AG09309 (cell line): ENCODE results near the gene TXNRD1.
A peak's percentile ranks its signal among the peaks of the same experiment; 100 is the strongest.

Experiments used
- DNase-seq: peaks from one replicate; pipeline ENCODE4 v3.0.0-alpha.2; 2010; ENCODE audit warnings: low read depth
- H3K4me3 ChIP-seq: 2 replicates; pipeline ENCODE4 v1.5.1; 2011; ENCODE audit warnings: mild to moderate bottlenecking, low read depth, low read length, moderate library complexity; ENCODE audit not compliant: control insufficient read depth
- TF ChIP-seq, protein P1 (sequence below): IDR thresholded peaks from 2 replicates; pipeline ENCODE4 v1.5.1; 2011; ENCODE audit warnings: mild to moderate bottlenecking, low read depth, low read length, inconsistent platforms; ENCODE audit not compliant: insufficient read depth, control insufficient read depth; ENCODE audit errors: missing control alignments

The TXNRD1 gene

DNA sequence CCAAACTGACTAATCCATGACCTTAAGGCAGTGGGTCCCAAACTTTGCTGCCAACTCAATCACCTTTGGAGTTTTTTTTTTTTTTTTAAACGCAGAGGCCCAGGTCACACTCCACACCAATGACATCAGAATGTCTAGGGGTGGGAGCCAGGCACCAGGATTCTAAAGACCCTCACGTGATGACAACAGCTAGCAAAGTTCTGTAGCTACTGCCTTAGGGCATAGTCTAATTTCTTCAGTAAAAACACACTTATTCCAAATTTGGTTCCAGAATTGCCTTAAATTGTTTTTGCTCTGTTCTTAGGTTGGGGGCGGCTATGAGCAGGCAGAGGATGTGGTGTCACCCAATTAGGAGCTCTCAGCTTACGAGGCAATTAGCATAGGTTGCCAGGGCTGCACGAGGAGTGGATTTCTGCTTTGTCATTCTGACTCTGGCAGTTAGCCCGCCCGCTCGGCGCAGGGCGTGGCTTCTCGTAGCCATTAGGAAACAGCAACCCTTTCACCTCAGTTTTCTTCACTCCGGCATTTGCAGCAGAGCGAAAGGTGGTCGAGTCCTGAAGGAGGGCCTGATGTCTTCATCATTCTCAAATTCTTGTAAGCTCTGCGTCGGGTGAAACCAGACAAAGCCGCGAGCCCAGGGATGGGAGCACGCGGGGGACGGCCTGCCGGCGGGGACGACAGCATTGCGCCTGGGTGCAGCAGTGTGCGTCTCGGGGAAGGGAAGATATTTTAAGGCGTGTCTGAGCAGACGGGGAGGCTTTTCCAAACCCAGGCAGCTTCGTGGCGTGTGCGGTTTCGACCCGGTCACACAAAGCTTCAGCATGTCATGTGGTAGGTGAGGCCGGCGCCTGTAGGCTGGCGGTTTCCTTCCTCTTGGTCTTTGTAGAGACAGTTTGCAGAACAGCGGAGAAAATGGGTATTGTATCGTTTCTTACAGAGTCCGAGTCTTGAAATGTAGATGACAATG, 71.2 kb downstream of the TXNRD1 start:
- TF ChIP-seq, protein P1, sequence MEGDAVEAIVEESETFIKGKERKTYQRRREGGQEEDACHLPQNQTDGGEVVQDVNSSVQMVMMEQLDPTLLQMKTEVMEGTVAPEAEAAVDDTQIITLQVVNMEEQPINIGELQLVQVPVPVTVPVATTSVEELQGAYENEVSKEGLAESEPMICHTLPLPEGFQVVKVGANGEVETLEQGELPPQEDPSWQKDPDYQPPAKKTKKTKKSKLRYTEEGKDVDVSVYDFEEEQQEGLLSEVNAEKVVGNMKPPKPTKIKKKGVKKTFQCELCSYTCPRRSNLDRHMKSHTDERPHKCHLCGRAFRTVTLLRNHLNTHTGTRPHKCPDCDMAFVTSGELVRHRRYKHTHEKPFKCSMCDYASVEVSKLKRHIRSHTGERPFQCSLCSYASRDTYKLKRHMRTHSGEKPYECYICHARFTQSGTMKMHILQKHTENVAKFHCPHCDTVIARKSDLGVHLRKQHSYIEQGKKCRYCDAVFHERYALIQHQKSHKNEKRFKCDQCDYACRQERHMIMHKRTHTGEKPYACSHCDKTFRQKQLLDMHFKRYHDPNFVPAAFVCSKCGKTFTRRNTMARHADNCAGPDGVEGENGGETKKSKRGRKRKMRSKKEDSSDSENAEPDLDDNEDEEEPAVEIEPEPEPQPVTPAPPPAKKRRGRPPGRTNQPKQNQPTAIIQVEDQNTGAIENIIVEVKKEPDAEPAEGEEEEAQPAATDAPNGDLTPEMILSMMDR, result no peak
- peak overlapping the region; percentile 80 for H3K4me3 ChIP-seq
- DNase-seq, result peak; percentile 97

DNA sequence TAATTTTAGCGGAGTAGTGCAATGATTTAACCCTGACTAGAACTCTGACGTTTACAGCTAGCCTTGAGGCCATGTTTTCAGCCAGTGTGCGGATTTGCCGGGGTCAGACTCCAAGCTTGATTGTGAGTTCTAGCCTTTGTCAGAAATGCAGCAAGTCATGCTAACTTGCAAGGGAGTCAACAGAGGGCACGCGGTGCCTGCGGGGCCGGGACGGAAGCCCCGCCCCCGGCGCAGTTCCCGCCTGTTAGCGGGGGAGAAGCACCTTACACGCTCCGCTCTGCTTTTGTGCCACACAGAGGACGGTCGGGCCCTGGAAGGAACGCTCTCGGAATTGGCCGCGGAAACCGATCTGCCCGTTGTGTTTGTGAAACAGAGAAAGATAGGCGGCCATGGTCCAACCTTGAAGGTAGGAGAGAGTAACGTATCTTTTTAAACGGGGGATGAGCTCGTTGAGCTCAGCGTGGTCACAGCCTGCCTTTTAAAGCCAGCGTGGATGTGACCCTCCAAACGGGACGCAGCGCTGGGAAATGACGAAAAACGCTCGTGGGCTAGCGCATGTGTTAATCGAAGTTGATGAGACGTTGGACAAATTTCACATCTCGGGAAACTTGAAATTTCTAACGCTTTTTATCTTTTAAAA, 73.2 kb downstream of the TXNRD1 start:
- peak overlapping the region; percentile 80 for H3K4me3 ChIP-seq
- TF ChIP-seq, protein P1, result no peak
- DNase-seq, result peak; percentile 39

DNA sequence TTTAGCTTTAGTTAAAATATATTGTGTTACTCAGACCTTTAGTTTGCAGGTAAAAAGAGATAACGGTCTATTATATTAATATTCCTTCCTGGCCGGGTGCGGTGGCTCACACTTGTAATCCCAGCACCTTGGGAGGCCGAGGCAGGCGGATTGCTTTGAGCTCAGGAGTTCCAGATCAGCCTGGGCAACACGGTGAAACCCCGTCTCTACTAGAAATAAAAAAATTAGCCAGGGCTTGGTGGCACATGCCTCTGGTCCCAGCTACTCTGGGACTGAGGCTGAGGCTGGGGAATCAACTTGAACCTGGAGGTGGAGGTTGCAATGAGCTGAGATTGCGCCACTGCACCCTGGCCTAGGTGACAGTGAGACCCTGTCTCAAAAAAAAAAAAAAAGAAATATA, 74.7 kb downstream of the TXNRD1 start:
- TF ChIP-seq, protein P1, result no peak
- DNase-seq, result no peak
- peak overlapping the region; percentile 80 for H3K4me3 ChIP-seq

DNA sequence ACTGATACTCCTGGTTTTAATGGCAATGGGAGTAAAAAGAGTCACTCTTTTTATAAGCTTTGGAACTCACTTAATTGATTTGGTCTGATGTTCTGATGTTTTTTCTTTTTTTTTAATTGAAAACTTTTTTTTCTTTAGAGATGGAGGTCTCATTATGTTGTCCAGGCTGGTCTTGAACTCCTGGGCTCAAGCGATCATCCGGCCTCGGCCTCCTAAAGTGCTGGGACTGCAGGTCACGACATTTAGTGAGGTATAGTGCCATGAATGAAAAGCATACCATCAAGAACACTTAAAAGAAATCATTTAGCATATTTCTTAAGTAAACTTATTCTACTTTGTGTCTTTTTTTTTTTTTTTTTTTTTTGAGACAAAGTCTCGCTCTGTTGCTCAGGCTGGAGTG, 75.3 kb downstream of the TXNRD1 start:
- TF ChIP-seq, protein P1, result no peak
- H3K4me3 ChIP-seq, result peak overlapping the region; percentile 21
- DNase-seq, result no peak

DNA sequence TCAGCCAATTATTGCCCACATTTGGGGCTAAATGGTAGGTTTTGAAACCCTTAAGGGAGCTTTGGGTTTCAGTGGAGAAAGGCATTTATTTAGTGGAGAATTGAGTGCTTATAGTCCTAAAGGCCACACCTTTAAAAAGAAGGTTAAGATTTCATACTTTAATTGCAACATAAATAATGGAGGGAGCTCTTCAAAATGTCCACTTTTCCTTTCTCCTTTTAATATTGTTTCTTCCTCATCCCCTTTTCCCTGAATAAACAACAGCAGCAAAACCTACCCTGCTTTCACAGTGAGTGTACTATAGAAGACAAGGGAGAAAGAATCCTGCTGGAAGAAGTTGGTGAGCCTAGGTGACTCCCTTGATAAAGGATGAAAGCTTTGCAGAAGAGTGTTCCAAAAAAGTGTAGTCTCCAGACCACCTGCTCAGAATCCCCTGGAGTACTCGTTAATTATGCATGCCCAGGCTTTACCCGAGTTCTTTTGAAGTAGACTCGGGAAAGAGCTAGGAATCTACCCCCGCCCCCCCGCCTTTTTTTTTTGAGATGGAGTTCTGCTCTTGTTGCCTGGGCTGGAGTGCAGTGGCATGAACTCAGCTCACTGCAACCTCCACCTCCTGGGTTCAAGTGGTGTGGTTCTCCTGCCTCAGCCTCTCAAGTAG, 76.4 kb downstream of the TXNRD1 start:
- peak overlapping the region; percentile 17 for H3K4me3 ChIP-seq
- TF ChIP-seq, protein P1, result no peak

DNA sequence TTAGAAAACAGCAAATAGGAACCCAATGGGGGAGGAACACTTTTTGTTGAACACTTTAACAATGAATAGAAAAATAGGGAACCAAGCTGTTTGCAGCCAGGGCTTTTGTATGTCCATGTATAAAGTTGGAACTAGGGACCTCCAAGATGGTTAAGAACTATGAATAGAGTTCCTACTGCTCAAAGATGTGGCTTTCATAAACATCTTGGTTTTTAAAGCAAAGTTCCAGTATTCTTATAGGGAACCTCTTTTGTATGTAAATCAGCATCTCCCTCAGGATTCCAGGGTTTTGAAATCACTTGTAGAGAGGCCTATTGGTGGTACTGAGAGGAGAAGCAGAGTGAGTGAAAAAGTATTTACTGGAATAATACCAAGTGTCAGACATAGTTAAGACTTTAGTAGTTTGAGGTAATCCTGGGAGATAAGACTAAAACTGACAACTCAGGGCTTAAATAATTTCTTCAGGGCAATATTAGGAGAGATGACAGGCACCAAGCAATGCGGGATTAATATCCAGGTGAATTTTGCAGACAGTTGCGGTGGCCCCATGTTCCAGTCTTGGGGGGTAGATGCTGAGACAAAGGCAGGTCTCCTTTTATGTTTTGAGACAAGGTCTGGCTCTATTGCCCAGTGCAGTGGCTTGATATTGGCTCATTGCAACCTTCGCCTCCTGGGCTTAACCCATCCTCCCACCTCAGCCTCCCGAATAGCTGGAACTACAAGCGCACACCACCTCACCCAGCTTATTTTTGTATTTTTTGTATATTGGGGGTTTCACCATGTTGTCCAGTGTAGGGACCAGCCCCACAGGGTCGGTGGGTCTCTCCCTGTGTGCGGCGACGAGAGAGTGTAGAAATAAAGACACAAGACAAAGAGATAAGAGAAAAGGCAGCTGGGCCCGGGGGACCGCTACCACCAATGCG, 77.6 kb downstream of the TXNRD1 start:
- TF ChIP-seq, protein P1, result no peak
- no peak for DNase-seq
- peak overlapping the region; percentile 26 for H3K4me3 ChIP-seq

More for the DNA sequence above, 76.4 kb downstream of the TXNRD1 start:
- DNase-seq, result no peak
